Neuronal stem cell (in vitro differentiated cells): Measurements from ENCODE around the gene OSCP1.

ENCODE experiments used
- DNase-seq: peaks from one replicate; pipeline ENCODE4 v3.0.0-alpha.2; 2013; ENCODE audit warnings: low spot score
- H2AFZ ChIP-seq: one replicate; pipeline ENCODE4 v1.6.1; 2013; ENCODE audit warnings: mild to moderate bottlenecking, low read length, inconsistent platforms
- H2AK5ac ChIP-seq: 2 replicates; pipeline ENCODE4 v1.6.1; 2013; ENCODE audit warnings: low read depth, mild to moderate bottlenecking, inconsistent platforms, low read length, moderate library complexity, mixed read lengths
- H2BK120ac ChIP-seq: 2 replicates; pipeline ENCODE4 v1.6.1; 2013; ENCODE audit warnings: low read depth, mild to moderate bottlenecking, inconsistent platforms, low read length, moderate library complexity, mixed read lengths
- H2BK12ac ChIP-seq: one replicate; pipeline ENCODE4 v1.6.1; 2013; ENCODE audit warnings: low read length, inconsistent platforms
- H2BK15ac ChIP-seq: 2 replicates; pipeline ENCODE4 v1.6.1; 2013; ENCODE audit warnings: mild to moderate bottlenecking, low read length, inconsistent platforms, mixed read lengths
- H2BK5ac ChIP-seq: one replicate; pipeline ENCODE4 v1.6.1; 2013; ENCODE audit warnings: inconsistent platforms, mild to moderate bottlenecking, low read length, moderate library complexity
- H3K14ac ChIP-seq: one replicate; pipeline ENCODE4 v1.6.1; 2013; ENCODE audit warnings: low read length, inconsistent platforms
- H3K18ac ChIP-seq: 2 replicates; pipeline ENCODE4 v1.6.1; 2013; ENCODE audit warnings: low read length, inconsistent platforms
- H3K23ac ChIP-seq: 2 replicates; pipeline ENCODE4 v1.6.1; 2013; ENCODE audit warnings: low read depth, mild to moderate bottlenecking, mixed read lengths, low read length, inconsistent platforms; ENCODE audit not compliant: poor library complexity
- H3K27ac ChIP-seq: replicated peaks from 3 replicates; pipeline ENCODE4 v1.5.1; 2013; ENCODE audit warnings: low read length, inconsistent platforms
- H3K27me3 ChIP-seq, 3 experiments: 2 replicates each; pipeline ENCODE4 v1.6.1; 2013; ENCODE audit warnings: low read length in 3 of 3, mild to moderate bottlenecking in 2 of 3, inconsistent platforms in 1 of 3, low read depth in 1 of 3, mixed read lengths in 1 of 3, moderate library complexity in 1 of 3; ENCODE audit not compliant: control insufficient read depth in 3 of 3, insufficient read depth in 3 of 3
- H3K36me3 ChIP-seq, 2 donors: replicated peaks in 1 of 2; 2 replicates each; pipeline ENCODE4 v1.6.1; 2013; ENCODE audit warnings: low read length in 2 of 2; ENCODE audit not compliant: control insufficient read depth in 2 of 2, insufficient read depth in 2 of 2
- H3K4ac ChIP-seq: 2 replicates; pipeline ENCODE4 v1.6.1; 2013; ENCODE audit warnings: inconsistent platforms, mild to moderate bottlenecking, low read length, moderate library complexity
- H3K4me1 ChIP-seq, 2 donors: 1 replicate in 1 of 2; 2 replicates in 1 of 2; pipeline ENCODE4 v1.6.1; 2013; ENCODE audit warnings: low read length in 2 of 2, low read depth in 1 of 2; ENCODE audit not compliant: control insufficient read depth in 2 of 2, insufficient read depth in 1 of 2
- H3K4me2 ChIP-seq: one replicate; pipeline ENCODE4 v1.6.1; 2013; ENCODE audit warnings: mild to moderate bottlenecking, low read length, inconsistent platforms; ENCODE audit not compliant: insufficient read depth, poor library complexity, severe bottlenecking
- H3K4me3 ChIP-seq, 2 donors: 2 replicates each; pipeline ENCODE4 v1.5.1; 2013; ENCODE audit warnings: low read length in 2 of 2, mild to moderate bottlenecking in 2 of 2, inconsistent platforms in 1 of 2, moderate library complexity in 1 of 2
- H3K79me1 ChIP-seq: one replicate; pipeline ENCODE4 v1.6.1; 2013; ENCODE audit warnings: low read depth, mild to moderate bottlenecking, inconsistent platforms, low read length, moderate library complexity
- H3K9ac ChIP-seq: one replicate; pipeline ENCODE4 v1.6.1; 2013; ENCODE audit warnings: mild to moderate bottlenecking, low read depth, low read length, inconsistent platforms; ENCODE audit not compliant: poor library complexity
- H3K9me3 ChIP-seq, 2 donors: replicated peaks in 1 of 2; 2 replicates each; pipeline versions ENCODE3 to v1.6.1; 2013; ENCODE audit warnings: low read length in 2 of 2, mild to moderate bottlenecking in 2 of 2, inconsistent platforms in 1 of 2, low read depth in 1 of 2, mixed read lengths in 1 of 2, moderate library complexity in 1 of 2; ENCODE audit not compliant: control insufficient read depth in 2 of 2, insufficient read depth in 1 of 2
- H4K8ac ChIP-seq: one replicate; pipeline ENCODE4 v1.6.1; 2013; ENCODE audit warnings: low read depth, mild to moderate bottlenecking, inconsistent platforms, low read length, moderate library complexity
- H4K91ac ChIP-seq: one replicate; pipeline ENCODE4 v1.6.1; 2013; ENCODE audit warnings: low read length, low read depth, mild to moderate bottlenecking, inconsistent platforms; ENCODE audit not compliant: poor library complexity
- WGBS, 2 donors: extraction: QIAGEN DNeasy Blood & Tissue Kit; methylation state at CpG; one replicate each; pipeline ENCODE4 v1.1.7; 2013; ENCODE audit warnings: missing lambda C conversion rate in 2 of 2, mixed read lengths in 1 of 2; ENCODE audit not compliant: insufficient read length in 2 of 2, insufficient replicate concordance in 1 of 2; ENCODE audit errors: extremely low coverage in 2 of 2; 5-methylcytosine and 5-hydroxymethylcytosine counted together

The OSCP1 gene

GRCh38 chr1:36389261-36389660, 61.0 kb downstream of the OSCP1 start:
- no peak overlapping the region for H2AK5ac ChIP-seq
- no peak overlapping the region for H3K14ac ChIP-seq
- H2BK5ac ChIP-seq = no peak overlapping the region
- DNase-seq = no peak
- no peak overlapping the region for H3K4me3 ChIP-seq
- H2BK12ac ChIP-seq = no peak overlapping the region
- no peak overlapping the region for H4K8ac ChIP-seq
- H3K27me3 ChIP-seq = no peaks in the 10 kb centered on the region
- H4K91ac ChIP-seq = no peak overlapping the region
- no peak overlapping the region for H2BK120ac ChIP-seq
- H3K36me3 ChIP-seq = peaks cover 26 to 46% of the 10 kb centered on the region in 2 donors
- no CpG with 5 or more reads among the region's 2 CpGs for WGBS, 2 donors
- H3K79me1 ChIP-seq = no peaks in the 10 kb centered on the region
- no peak overlapping the region for H3K9ac ChIP-seq
- H3K18ac ChIP-seq = no peak overlapping the region
- no peak overlapping the region for H3K27ac ChIP-seq
- H2AFZ ChIP-seq = no peak overlapping the region
- H3K4me1 ChIP-seq = peaks cover 19% of the 10 kb centered on the region in 2 donors
- H3K4me2 ChIP-seq = no peak overlapping the region
- no peak overlapping the region for H3K4ac ChIP-seq
- no peak overlapping the region for H2BK15ac ChIP-seq
- H3K9me3 ChIP-seq = no peaks in the 10 kb centered on the region
- no peak overlapping the region for H3K23ac ChIP-seq

- Histone ChIP-seq H4K91ac (no peak overlapping the region), H3K9me3 (no peaks in the 10 kb centered on the region), H2BK120ac (no peak overlapping the region), H2BK5ac (peak overlapping the region; percentile 19), H2AFZ (peak overlapping the region; percentile 86), H3K27ac (peak overlapping the region; percentile 86), H3K14ac (no peak overlapping the region), H3K36me3 (peaks cover 15 to 27% of the 10 kb centered on the region in 2 donors), H3K79me1 (no peaks in the 10 kb centered on the region), H2AK5ac (no peak overlapping the region), H3K9ac (no peak overlapping the region), H3K18ac (peak overlapping the region; percentile 84), H4K8ac (no peak overlapping the region), H2BK15ac (no peak overlapping the region), H3K4ac (no peak overlapping the region), H3K4me1 (peaks cover 19 to 21% of the 10 kb centered on the region in 2 donors), H3K4me2 (no peak overlapping the region), H3K23ac (no peak overlapping the region), H3K4me3 (peak overlapping the region in 1 of 2 donors; percentile 85), H3K27me3 (no peaks in the 10 kb centered on the region), H2BK12ac (no peak overlapping the region)
- DNase-seq = peak; percentile 52
- no CpG with 5 or more reads among the region's 10 CpGs for WGBS, 2 donors
Measured at GRCh38 chr1:36387141-36387949, 62.9 kb downstream of the OSCP1 start.

DNA sequence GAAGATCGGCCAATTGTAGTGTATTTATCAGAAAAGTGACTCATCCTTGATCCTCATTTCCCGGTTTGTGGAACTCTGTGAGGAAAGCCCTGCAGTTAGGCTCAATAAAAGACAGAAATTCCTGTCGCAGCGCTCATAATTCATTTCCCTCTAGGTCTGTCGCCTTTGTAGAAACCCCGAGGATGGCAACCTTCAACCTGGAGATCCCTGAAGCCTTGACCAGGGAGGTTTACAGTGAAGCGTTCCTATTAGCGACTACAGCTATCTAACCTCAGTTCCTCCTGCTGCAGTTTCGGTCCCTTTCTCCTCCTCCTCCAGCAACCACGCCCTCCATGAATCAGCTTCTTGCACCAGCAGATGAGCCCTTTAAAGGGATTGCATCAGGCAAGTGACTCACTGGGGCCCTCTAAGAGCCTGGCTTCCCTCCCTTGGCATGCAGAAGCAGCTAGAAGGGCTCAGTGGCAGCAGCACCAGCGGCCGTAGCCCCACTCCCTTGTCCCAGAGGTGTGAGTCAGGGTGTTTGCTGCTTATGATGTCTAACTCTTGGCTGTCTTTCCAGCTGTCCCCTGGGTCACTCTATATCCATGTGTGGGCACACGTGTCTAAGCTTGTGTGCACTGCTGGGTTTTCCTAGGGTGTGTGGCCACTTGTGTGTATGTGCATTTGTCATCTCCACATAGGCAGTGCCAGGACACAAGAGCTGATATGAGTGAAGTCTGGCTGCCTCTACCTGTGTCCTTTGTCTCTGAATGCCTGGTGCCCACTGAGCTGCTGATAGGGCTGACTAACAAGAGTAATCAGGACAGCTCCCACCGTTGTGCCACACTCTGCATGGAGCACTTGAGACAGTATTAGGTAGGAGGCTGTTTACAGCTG, 63.7 kb downstream of the OSCP1 start:
- no peak overlapping the region for H3K4ac ChIP-seq
- H2BK120ac ChIP-seq = no peak overlapping the region
- H3K4me1 ChIP-seq = peaks cover 19 to 21% of the 10 kb centered on the region in 2 donors
- peak overlapping the region; percentile 84 for H3K18ac ChIP-seq
- peak; percentile 65 for DNase-seq
- H4K91ac ChIP-seq = peak overlapping the region; percentile 24
- H2AK5ac ChIP-seq = no peak overlapping the region
- H3K4me3 ChIP-seq = peak overlapping the region; percentile 68 to 85
- peak overlapping the region; percentile 71 for H3K4me2 ChIP-seq
- H3K36me3 ChIP-seq = peaks cover 11 to 25% of the 10 kb centered on the region in 2 donors
- H2AFZ ChIP-seq = peak overlapping the region; percentile 86
- H2BK5ac ChIP-seq = peak overlapping the region; percentile 19
- peak overlapping the region; percentile 67 for H3K9ac ChIP-seq
- H4K8ac ChIP-seq = no peak overlapping the region
- H2BK15ac ChIP-seq = no peak overlapping the region
- no peak overlapping the region for H2BK12ac ChIP-seq
- peak overlapping the region; percentile 32 for H3K23ac ChIP-seq
- peak overlapping the region; percentile 87 for H3K14ac ChIP-seq
- no peaks in the 10 kb centered on the region for H3K79me1 ChIP-seq
- WGBS, 2 donors = no CpG with 5 or more reads among the region's 14 CpGs
- no peaks in the 10 kb centered on the region for H3K9me3 ChIP-seq
- peak overlapping the region; percentile 86 for H3K27ac ChIP-seq
- no peaks in the 10 kb centered on the region for H3K27me3 ChIP-seq
